Trophoblast cell (in vitro differentiated cells and primary cell): ENCODE data around the gene NEDD9.

ENCODE experiments used
- DNase-seq, 2 donors: peaks; one replicate each; pipeline ENCODE4 v3.0.0-alpha.2; 2016
- H2AFZ ChIP-seq: 2 replicates; pipeline ENCODE4 v1.6.1; 2013; ENCODE audit warnings: low read length, moderate library complexity, mild to moderate bottlenecking; ENCODE audit not compliant: insufficient read depth, poor library complexity
- H2AK5ac ChIP-seq: 2 replicates; pipeline ENCODE4 v1.6.1; 2013; ENCODE audit warnings: mild to moderate bottlenecking, low read length
- H2BK120ac ChIP-seq: 2 replicates; pipeline ENCODE4 v1.6.1; 2013; ENCODE audit warnings: low read length, mild to moderate bottlenecking, moderate library complexity; ENCODE audit not compliant: insufficient read depth, poor library complexity
- H2BK12ac ChIP-seq: 2 replicates; pipeline ENCODE4 v1.6.1; 2013; ENCODE audit warnings: mild to moderate bottlenecking, low read length, moderate library complexity
- H2BK5ac ChIP-seq: 2 replicates; pipeline ENCODE4 v1.6.1; 2013; ENCODE audit warnings: low read length, low read depth, moderate library complexity, mild to moderate bottlenecking; ENCODE audit not compliant: poor library complexity
- H3K14ac ChIP-seq: 2 replicates; pipeline ENCODE4 v1.6.1; 2013; ENCODE audit warnings: mild to moderate bottlenecking, low read length
- H3K18ac ChIP-seq: 2 replicates; pipeline ENCODE4 v1.6.1; 2013; ENCODE audit warnings: mild to moderate bottlenecking, low read length
- H3K23ac ChIP-seq: 2 replicates; pipeline ENCODE4 v1.6.1; 2013; ENCODE audit warnings: low read length
- H3K27ac ChIP-seq: 2 replicates; pipeline ENCODE4 v1.5.1; 2013; ENCODE audit warnings: low read depth, mild to moderate bottlenecking, inconsistent platforms, low read length, moderate library complexity
- H3K27me3 ChIP-seq: 2 replicates; pipeline ENCODE4 v1.6.1; 2013; ENCODE audit warnings: inconsistent platforms, mild to moderate bottlenecking, low read length, moderate library complexity; ENCODE audit not compliant: insufficient read depth
- H3K36me3 ChIP-seq, 2 experiments: 1 replicate in 1 of 2; 2 replicates in 1 of 2; pipeline ENCODE4 v1.6.1; 2013; ENCODE audit warnings: low read length in 2 of 2, mild to moderate bottlenecking in 2 of 2, moderate library complexity in 1 of 2; ENCODE audit not compliant: insufficient read depth in 2 of 2, control insufficient read depth in 1 of 2
- H3K4ac ChIP-seq: 2 replicates; pipeline ENCODE4 v1.6.1; 2013; ENCODE audit warnings: low read depth, mild to moderate bottlenecking, low read length, moderate library complexity
- H3K4me1 ChIP-seq, 2 experiments: 1 replicate in 1 of 2; 2 replicates in 1 of 2; pipeline ENCODE4 v1.6.1; 2013; ENCODE audit warnings: low read length in 2 of 2, mild to moderate bottlenecking in 2 of 2, moderate library complexity in 1 of 2; ENCODE audit not compliant: insufficient read depth in 2 of 2, control insufficient read depth in 1 of 2
- H3K4me2 ChIP-seq: 2 replicates; pipeline ENCODE4 v1.6.1; 2013; ENCODE audit warnings: inconsistent platforms, mild to moderate bottlenecking, low read length, moderate library complexity
- H3K4me3 ChIP-seq: 2 replicates; pipeline ENCODE4 v1.5.1; 2013; ENCODE audit warnings: mild to moderate bottlenecking, low read depth, low read length, inconsistent platforms
- H3K79me1 ChIP-seq: one replicate; pipeline ENCODE4 v1.6.1; 2013; ENCODE audit warnings: low read length
- H3K79me2 ChIP-seq: 2 replicates; pipeline ENCODE4 v1.6.1; 2013; ENCODE audit warnings: low read length, mild to moderate bottlenecking; ENCODE audit not compliant: control insufficient read depth, insufficient read depth, poor library complexity
- H3K9ac ChIP-seq: 2 replicates; pipeline ENCODE4 v1.6.1; 2013; ENCODE audit warnings: mild to moderate bottlenecking, low read length
- H3K9me3 ChIP-seq: 2 replicates; pipeline ENCODE4 v1.6.1; 2013; ENCODE audit warnings: low read depth, mild to moderate bottlenecking, control low read depth, inconsistent platforms, low read length; ENCODE audit not compliant: insufficient read depth
- H4K12ac ChIP-seq: 2 replicates; pipeline ENCODE4 v1.6.1; 2013; ENCODE audit warnings: low read depth, mild to moderate bottlenecking, low read length, moderate library complexity
- H4K8ac ChIP-seq: 2 replicates; pipeline ENCODE4 v1.6.1; 2013; ENCODE audit warnings: low read depth, mild to moderate bottlenecking, low read length, moderate library complexity
- H4K91ac ChIP-seq: one replicate; pipeline ENCODE4 v1.6.1; 2013; ENCODE audit warnings: low read depth, mild to moderate bottlenecking, low read length, moderate library complexity
- WGBS: extraction: QIAGEN DNeasy Blood & Tissue Kit; methylation state at CpG from one replicate; pipeline ENCODE4 v1.1.7; 2013; ENCODE audit warnings: missing lambda C conversion rate; ENCODE audit not compliant: insufficient read length, insufficient coverage; ENCODE audit errors: extremely low coverage; 5-methylcytosine and 5-hydroxymethylcytosine counted together

Gene NEDD9

DNA sequence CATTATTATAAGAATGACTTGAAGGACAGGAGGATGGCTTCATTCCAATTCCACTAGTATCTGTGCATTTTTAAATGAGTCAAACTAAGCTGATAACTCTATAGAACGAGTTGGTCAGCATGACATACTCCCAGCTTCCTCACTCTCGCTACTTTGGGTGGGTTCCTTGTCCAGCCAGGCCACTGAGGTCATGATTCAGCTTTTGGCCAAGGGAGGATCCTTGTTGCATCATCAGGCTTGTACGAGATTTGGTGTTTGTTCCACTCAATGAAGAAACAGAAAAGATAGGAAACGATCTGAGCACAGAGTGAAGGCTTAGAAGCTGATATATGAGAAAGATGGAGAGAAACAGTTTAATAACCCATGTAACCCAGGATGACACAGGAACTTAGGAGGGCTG, 19.8 kb downstream of the NEDD9 start:
- no peak overlapping the region for H3K18ac ChIP-seq
- H3K9me3 ChIP-seq = peaks cover 2% of the 10 kb centered on the region
- H2AK5ac ChIP-seq = no peak overlapping the region
- no peak overlapping the region for H3K9ac ChIP-seq
- H3K36me3 ChIP-seq = peaks cover 30 to 57% of the 10 kb centered on the region in 2 experiments
- H3K27ac ChIP-seq = no peak overlapping the region
- H3K4me1 ChIP-seq = peaks cover 16 to 19% of the 10 kb centered on the region in 2 experiments
- H3K14ac ChIP-seq = no peak overlapping the region
- no peaks in the 10 kb centered on the region for H3K27me3 ChIP-seq
- H3K4me3 ChIP-seq = no peak overlapping the region
- no peak overlapping the region for H3K23ac ChIP-seq
- H3K4ac ChIP-seq = peak overlapping the region; percentile 1
- no peak overlapping the region for H4K91ac ChIP-seq
- H3K4me2 ChIP-seq = no peak overlapping the region
- DNase-seq = peak; percentile 71 to 89
- H2BK120ac ChIP-seq = no peak overlapping the region
- no CpG with 5 or more reads among the region's 4 CpGs for WGBS
- H2BK12ac ChIP-seq = no peak overlapping the region
- H4K8ac ChIP-seq = no peak overlapping the region
- peaks cover 2% of the 10 kb centered on the region for H3K79me2 ChIP-seq
- no peak overlapping the region for H4K12ac ChIP-seq
- no peak overlapping the region for H2AFZ ChIP-seq
- peaks cover 8% of the 10 kb centered on the region for H3K79me1 ChIP-seq
- H2BK5ac ChIP-seq = no peak overlapping the region

GRCh38 chr6:11211254-11211653, 21.2 kb downstream of the NEDD9 start:
- H4K8ac ChIP-seq = no peak overlapping the region
- peaks cover 28 to 53% of the 10 kb centered on the region in 2 experiments for H3K36me3 ChIP-seq
- no peak overlapping the region for H3K4ac ChIP-seq
- no peak overlapping the region for H3K4me3 ChIP-seq
- no peak overlapping the region for H3K9ac ChIP-seq
- no CpG with 5 or more reads among the region's 2 CpGs for WGBS
- peak overlapping the region; percentile 54 for H2AFZ ChIP-seq
- peaks cover 18 to 24% of the 10 kb centered on the region in 2 experiments for H3K4me1 ChIP-seq
- H3K23ac ChIP-seq = no peak overlapping the region
- no peak overlapping the region for H2AK5ac ChIP-seq
- H3K79me1 ChIP-seq = peaks cover 11% of the 10 kb centered on the region
- no peak for DNase-seq
- no peak overlapping the region for H3K4me2 ChIP-seq
- no peak overlapping the region for H3K18ac ChIP-seq
- H3K79me2 ChIP-seq = peaks cover 2% of the 10 kb centered on the region
- H2BK5ac ChIP-seq = no peak overlapping the region
- no peak overlapping the region for H2BK120ac ChIP-seq
- no peak overlapping the region for H4K12ac ChIP-seq
- no peak overlapping the region for H3K27ac ChIP-seq
- no peaks in the 10 kb centered on the region for H3K27me3 ChIP-seq
- no peak overlapping the region for H3K14ac ChIP-seq
- no peak overlapping the region for H4K91ac ChIP-seq
- peaks cover 2% of the 10 kb centered on the region for H3K9me3 ChIP-seq
- no peak overlapping the region for H2BK12ac ChIP-seq

DNA sequence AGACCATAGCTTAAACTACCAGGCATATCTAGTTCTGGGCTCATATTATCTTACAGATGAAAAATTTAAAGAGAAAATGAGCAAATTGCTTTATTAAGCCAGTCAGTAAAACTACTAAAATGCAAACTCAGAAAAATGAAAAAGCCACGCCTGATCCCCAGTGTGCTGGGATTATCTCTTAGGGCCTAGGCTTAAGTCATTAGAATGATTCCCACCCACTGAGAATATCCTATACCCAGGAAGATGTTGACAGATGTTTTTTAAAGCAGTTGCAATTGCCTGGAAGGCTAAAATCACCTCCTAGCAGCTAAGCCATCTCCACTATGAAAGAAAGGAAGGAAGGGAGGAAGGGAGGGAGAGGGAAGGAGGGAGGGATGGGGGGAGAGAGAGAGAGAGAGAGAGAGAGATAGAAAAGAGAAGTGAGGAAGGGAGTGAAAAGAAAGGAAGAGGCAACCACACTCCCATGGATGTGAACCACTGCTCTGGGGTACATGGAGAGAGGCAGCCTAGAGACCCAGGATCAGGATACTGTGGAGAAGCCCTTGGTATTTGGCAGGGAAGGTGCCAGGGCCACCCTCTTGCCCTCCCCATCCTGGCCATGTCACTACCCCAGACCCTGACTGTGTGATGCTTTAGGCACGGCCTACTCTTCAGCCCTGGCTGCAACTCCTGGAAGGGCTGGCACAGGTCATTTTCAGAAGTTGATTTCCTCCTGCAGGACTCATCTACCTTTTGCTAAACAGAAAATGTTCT, 21.9 kb downstream of the NEDD9 start:
- no peak overlapping the region for H4K91ac ChIP-seq
- H2AFZ ChIP-seq = no peak overlapping the region
- H3K9me3 ChIP-seq = peaks cover 2% of the 10 kb centered on the region
- H2BK5ac ChIP-seq = no peak overlapping the region
- H2BK12ac ChIP-seq = peak overlapping the region; percentile 6
- H2BK120ac ChIP-seq = no peak overlapping the region
- H3K4ac ChIP-seq = no peak overlapping the region
- no CpG with 5 or more reads among the region's 2 CpGs for WGBS
- no peak overlapping the region for H2AK5ac ChIP-seq
- H3K79me2 ChIP-seq = peaks cover 2% of the 10 kb centered on the region
- H4K8ac ChIP-seq = no peak overlapping the region
- no peak overlapping the region for H3K14ac ChIP-seq
- H3K27me3 ChIP-seq = no peaks in the 10 kb centered on the region
- peaks cover 20 to 29% of the 10 kb centered on the region in 2 experiments for H3K4me1 ChIP-seq
- peaks cover 15% of the 10 kb centered on the region for H3K79me1 ChIP-seq
- no peak overlapping the region for H3K27ac ChIP-seq
- no peak for DNase-seq
- no peak overlapping the region for H3K23ac ChIP-seq
- H3K18ac ChIP-seq = peak overlapping the region; percentile 54
- peaks cover 25 to 46% of the 10 kb centered on the region in 2 experiments for H3K36me3 ChIP-seq
- no peak overlapping the region for H3K9ac ChIP-seq
- no peak overlapping the region for H3K4me3 ChIP-seq
- H4K12ac ChIP-seq = no peak overlapping the region
- H3K4me2 ChIP-seq = no peak overlapping the region

DNA sequence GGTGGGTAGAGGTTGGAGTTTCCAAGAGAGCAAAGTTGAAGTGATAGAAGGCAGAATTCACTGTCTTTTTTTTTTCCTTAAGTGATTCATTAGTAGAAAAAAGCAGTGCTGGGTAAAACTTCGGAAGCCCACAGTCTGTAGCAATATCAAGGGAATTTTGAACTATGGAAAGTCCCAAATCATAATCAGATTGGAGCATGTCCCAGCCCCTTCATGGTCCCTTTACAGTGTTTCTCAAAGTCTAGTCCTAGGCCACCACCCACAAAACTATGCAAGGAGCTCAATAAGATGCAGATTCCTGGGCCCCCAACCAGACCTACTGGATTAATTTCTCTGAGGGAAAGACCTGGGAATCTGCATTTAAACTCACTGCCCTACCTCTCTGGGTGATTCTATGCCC, 22.6 kb downstream of the NEDD9 start:
- peak; percentile 36 to 58 for DNase-seq
- H3K79me1 ChIP-seq = peaks cover 17% of the 10 kb centered on the region
- H2BK5ac ChIP-seq = no peak overlapping the region
- H3K4me2 ChIP-seq = no peak overlapping the region
- no peak overlapping the region for H3K23ac ChIP-seq
- H2BK12ac ChIP-seq = peak overlapping the region; percentile 26
- H3K4me3 ChIP-seq = no peak overlapping the region
- H3K14ac ChIP-seq = no peak overlapping the region
- H4K91ac ChIP-seq = no peak overlapping the region
- peaks cover 23 to 33% of the 10 kb centered on the region in 2 experiments for H3K4me1 ChIP-seq
- no peak overlapping the region for H2AK5ac ChIP-seq
- no peak overlapping the region for H3K4ac ChIP-seq
- peaks cover 24 to 47% of the 10 kb centered on the region in 2 experiments for H3K36me3 ChIP-seq
- no peak overlapping the region for H2BK120ac ChIP-seq
- H4K12ac ChIP-seq = no peak overlapping the region
- H3K9ac ChIP-seq = no peak overlapping the region
- H4K8ac ChIP-seq = no peak overlapping the region
- WGBS = no CpG with 5 or more reads among the region's 1 CpG
- no peak overlapping the region for H3K27ac ChIP-seq
- peaks cover 2% of the 10 kb centered on the region for H3K9me3 ChIP-seq
- H3K79me2 ChIP-seq = peaks cover under 1% of the 10 kb centered on the region
- no peaks in the 10 kb centered on the region for H3K27me3 ChIP-seq
- H2AFZ ChIP-seq = no peak overlapping the region
- no peak overlapping the region for H3K18ac ChIP-seq
